ENCODE data around the gene SND1.

- no peak for TF ChIP-seq NFRKB (IDR thresholded peaks at IDR 0.05)
- no peak for TF ChIP-seq TARDBP (IDR thresholded peaks at IDR 0.05)
- TF ChIP-seq BHLHE40 (IDR thresholded peaks at IDR 0.05; ENCODE audit: borderline replicate concordance), result no peak
- no peak for TF ChIP-seq HDGF (IDR thresholded peaks at IDR 0.05; ENCODE audit: borderline replicate concordance)
- no peak for TF ChIP-seq FOXK2 (IDR thresholded peaks at IDR 0.05)
- TF ChIP-seq FOXM1 (IDR thresholded peaks at IDR 0.05; ENCODE audit: borderline replicate concordance), result no peak
- TF ChIP-seq SP1 (IDR thresholded peaks at IDR 0.05), result no peak
- no peak for TF ChIP-seq ARNT (IDR thresholded peaks at IDR 0.05)
- TF ChIP-seq FOXA1 (IDR thresholded peaks at IDR 0.05), result no peak
- TF ChIP-seq PKNOX1 (IDR thresholded peaks at IDR 0.05), result no peak
- no peak for TF ChIP-seq CTBP1 (IDR thresholded peaks at IDR 0.05; ENCODE audit: borderline replicate concordance)
- TF ChIP-seq SUZ12 (IDR thresholded peaks at IDR 0.05), result no peak
- TF ChIP-seq ELF4 (IDR thresholded peaks at IDR 0.05), result no peak
Observed at GRCh38 chr7:127874951-127875608, 223.1 kb downstream of the SND1 start.
